NT2/D1 (cell line): Measurements from ENCODE around the gene XPO6.

Experiments
- DNase-seq: peaks from one replicate; pipeline ENCODE4 v3.0.0-alpha.2; 2011; ENCODE audit warnings: low read depth, low spot score
- H3K27me3 ChIP-seq: 2 replicates; pipeline ENCODE4 v1.6.0; 2011; ENCODE audit warnings: mild to moderate bottlenecking; ENCODE audit not compliant: insufficient read length, insufficient read depth
- H3K36me3 ChIP-seq: 2 replicates; pipeline ENCODE4 v1.6.1; 2011; ENCODE audit warnings: mild to moderate bottlenecking, low read length, mixed read lengths; ENCODE audit not compliant: insufficient read depth, insufficient read length
- H3K4me1 ChIP-seq: 2 replicates; pipeline ENCODE4 v1.5.1; 2011; ENCODE audit not compliant: insufficient read depth, insufficient read length
- H3K4me3 ChIP-seq: 2 replicates; pipeline ENCODE4 v1.5.1; 2011; ENCODE audit warnings: low read depth; ENCODE audit not compliant: insufficient read length
- H3K9ac ChIP-seq: 2 replicates; pipeline ENCODE4 v1.6.0; 2011; ENCODE audit warnings: low read depth; ENCODE audit not compliant: insufficient read length
- H3K9me3 ChIP-seq: 2 replicates; pipeline ENCODE4 v1.5.1; 2011; ENCODE audit warnings: mild to moderate bottlenecking, low read length; ENCODE audit not compliant: insufficient read depth
- SUZ12 ChIP-seq: IDR thresholded peaks from 2 replicates; pipeline ENCODE4 v1.6.1; 2011; ENCODE audit not compliant: insufficient read length, insufficient read depth; ENCODE audit errors: extremely low read depth
- YY1 ChIP-seq: IDR thresholded peaks from 2 replicates; pipeline ENCODE4 v1.6.1; 2011; ENCODE audit not compliant: insufficient read length, insufficient read depth
- ZNF274 ChIP-seq: IDR thresholded peaks from 2 replicates; pipeline ENCODE4 v1.6.1; 2011; ENCODE audit warnings: mild to moderate bottlenecking, low read depth, low read length

XPO6 gene, protein sequence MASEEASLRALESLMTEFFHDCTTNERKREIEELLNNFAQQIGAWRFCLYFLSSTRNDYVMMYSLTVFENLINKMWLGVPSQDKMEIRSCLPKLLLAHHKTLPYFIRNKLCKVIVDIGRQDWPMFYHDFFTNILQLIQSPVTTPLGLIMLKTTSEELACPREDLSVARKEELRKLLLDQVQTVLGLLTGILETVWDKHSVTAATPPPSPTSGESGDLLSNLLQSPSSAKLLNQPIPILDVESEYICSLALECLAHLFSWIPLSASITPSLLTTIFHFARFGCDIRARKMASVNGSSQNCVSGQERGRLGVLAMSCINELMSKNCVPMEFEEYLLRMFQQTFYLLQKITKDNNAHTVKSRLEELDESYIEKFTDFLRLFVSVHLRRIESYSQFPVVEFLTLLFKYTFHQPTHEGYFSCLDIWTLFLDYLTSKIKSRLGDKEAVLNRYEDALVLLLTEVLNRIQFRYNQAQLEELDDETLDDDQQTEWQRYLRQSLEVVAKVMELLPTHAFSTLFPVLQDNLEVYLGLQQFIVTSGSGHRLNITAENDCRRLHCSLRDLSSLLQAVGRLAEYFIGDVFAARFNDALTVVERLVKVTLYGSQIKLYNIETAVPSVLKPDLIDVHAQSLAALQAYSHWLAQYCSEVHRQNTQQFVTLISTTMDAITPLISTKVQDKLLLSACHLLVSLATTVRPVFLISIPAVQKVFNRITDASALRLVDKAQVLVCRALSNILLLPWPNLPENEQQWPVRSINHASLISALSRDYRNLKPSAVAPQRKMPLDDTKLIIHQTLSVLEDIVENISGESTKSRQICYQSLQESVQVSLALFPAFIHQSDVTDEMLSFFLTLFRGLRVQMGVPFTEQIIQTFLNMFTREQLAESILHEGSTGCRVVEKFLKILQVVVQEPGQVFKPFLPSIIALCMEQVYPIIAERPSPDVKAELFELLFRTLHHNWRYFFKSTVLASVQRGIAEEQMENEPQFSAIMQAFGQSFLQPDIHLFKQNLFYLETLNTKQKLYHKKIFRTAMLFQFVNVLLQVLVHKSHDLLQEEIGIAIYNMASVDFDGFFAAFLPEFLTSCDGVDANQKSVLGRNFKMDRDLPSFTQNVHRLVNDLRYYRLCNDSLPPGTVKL

DNA sequence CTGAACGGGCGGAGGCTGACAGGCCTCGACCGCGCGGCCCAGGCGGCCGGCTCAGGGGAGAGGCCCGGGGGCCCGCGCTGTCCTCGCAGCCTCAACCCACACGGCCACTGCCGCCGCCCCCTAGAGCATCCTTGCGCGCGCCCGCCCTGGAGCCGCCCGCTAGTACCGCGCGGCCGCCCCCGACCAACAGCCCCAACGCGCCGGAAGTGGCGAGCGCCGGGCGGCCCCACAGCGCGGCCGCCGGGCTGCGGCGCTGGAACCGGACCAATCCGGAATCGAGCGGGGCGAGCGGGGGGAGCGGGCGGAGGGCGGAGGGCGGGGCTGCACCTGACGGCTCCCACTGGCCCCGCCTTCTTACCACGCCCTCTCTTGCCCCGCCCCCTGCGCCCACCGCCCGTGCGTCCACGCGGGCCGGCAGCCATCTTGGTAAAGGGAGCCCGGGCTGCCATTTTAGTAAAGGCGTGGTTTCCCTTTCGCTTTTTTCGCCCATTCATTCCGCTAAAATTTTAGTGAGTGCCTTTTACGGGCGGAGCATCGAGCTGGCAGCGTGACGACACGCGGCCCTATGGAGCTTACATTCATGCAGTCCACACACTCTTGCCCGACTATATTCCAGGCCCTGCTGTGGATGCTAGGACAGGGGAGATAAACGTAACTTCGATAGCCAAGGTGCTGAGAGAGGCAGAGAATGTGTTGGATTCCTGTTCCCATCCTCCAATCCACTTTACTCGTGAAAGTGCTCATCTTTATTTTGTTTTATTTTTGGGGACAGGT lies at the start of gene XPO6:
XPO6 (minus strand) TSS at position 208 of the 774 bp plus-strand sequence. CDS start 597 bp downstream, outside the sequence.
- TF ChIP-seq SUZ12: no peak
- TF ChIP-seq YY1: peak; percentile 98
- Histone ChIP-seq H3K9ac (peak within 1 kb of the TSS; percentile 92), H3K36me3 (peaks cover 35% of the 10 kb centered on the region), H3K4me1 (peaks cover 4% of the 10 kb centered on the region), H3K4me3 (peak within 1 kb of the TSS; percentile 93), H3K27me3 (no peaks in the 10 kb centered on the region), H3K9me3 (no peaks in the 10 kb centered on the region)
- DNase-seq: peak; percentile 92

DNA sequence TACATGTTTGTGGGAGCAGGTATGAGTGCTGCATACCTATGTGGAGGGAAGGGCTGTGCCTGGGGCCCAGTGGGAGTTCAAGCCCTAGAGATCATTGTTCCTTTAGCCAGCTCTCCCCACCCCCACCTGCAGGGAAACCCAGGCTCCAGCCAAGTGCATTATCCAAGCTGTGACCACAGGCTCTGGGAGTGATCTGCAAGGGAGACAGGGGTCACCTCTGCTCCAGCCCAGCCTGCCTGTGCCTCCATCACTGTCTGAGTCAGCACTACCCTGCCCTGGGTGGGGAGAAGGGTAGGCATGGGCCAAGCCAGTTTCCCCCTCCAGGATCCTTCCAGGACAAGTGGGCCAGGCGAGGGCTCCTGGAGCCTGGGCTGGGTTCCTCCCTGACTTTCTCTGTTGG lies 48.4 kb upstream of the XPO6 start:
- Histone ChIP-seq H3K36me3 (no peaks in the 10 kb centered on the region), H3K4me1 (peaks cover 28% of the 10 kb centered on the region), H3K27me3 (no peaks in the 10 kb centered on the region), H3K9ac (peak overlapping the region; percentile 63), H3K4me3 (no peak overlapping the region), H3K9me3 (no peaks in the 10 kb centered on the region)
- TF ChIP-seq SUZ12 (no peak), ZNF274 (no peak), YY1 (no peak)
- no peak for DNase-seq

DNA sequence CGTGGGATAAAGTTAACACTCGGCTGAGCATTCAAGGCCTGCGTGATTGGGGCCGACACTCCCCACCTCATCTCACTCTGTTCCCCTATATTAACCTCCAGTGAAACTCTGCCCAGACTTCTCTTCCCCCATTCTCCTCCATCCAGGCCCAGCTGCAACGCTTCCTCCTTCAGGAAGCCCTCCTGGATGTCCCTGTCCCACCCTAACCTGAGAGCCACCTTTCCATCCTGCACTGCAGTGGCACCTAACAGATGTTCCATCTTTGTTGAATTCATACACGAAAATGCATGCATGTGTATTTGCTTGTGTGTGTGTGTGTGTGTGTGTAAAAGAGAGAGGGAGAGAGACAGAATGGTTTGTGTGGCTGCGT lies 48.0 kb upstream of the XPO6 start:
- TF ChIP-seq YY1: no peak
- TF ChIP-seq SUZ12: no peak
- no peak for TF ChIP-seq ZNF274
- peak overlapping the region; percentile 79 for H3K9ac ChIP-seq
- H3K36me3 ChIP-seq: no peaks in the 10 kb centered on the region
- no peaks in the 10 kb centered on the region for H3K9me3 ChIP-seq
- no peaks in the 10 kb centered on the region for H3K27me3 ChIP-seq
- H3K4me3 ChIP-seq: no peak overlapping the region
- no peak for DNase-seq
- peaks cover 28% of the 10 kb centered on the region for H3K4me1 ChIP-seq

DNA sequence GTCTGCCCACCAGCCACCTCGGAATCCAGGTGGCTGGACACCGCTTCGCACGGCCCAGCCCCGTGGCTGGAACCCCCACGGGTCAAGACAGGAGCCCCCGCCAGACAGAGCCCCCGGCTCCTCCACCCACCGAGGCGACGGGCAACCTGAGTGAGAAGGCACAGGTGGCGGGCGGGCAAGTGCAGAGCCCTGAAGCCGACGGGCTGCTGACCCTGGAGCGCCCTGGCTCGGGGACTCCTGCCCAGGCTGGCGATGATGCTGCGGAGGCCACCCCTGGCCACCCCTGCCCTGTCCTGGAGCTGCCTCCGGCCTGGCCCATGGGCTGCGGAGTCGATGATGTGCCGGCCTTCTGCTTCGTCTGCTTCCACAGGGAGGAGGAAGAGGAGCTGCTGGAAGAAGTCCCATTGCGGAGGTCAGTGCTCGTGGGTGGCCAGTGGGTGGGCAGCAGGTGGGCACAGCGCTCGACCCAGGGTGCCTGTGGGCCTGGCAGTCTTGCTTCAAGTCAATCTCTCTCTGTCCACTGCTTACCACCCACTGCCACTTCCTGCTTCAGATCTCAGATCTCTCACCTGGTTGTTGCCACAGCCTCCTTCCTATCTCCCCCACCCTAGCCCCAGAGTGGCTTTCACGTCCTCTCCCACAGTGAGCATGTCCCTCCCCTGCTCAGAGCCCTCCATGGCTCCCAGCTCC lies 47.5 kb upstream of the XPO6 start:
- peaks cover 28% of the 10 kb centered on the region for H3K4me1 ChIP-seq
- H3K36me3 ChIP-seq: no peaks in the 10 kb centered on the region
- no peaks in the 10 kb centered on the region for H3K27me3 ChIP-seq
- no peak for DNase-seq
- H3K9ac ChIP-seq: peak overlapping the region; percentile 79
- peak overlapping the region; percentile 21 for H3K4me3 ChIP-seq
- H3K9me3 ChIP-seq: no peaks in the 10 kb centered on the region
- TF ChIP-seq YY1 (no peak), ZNF274 (no peak), SUZ12 (no peak)

DNA sequence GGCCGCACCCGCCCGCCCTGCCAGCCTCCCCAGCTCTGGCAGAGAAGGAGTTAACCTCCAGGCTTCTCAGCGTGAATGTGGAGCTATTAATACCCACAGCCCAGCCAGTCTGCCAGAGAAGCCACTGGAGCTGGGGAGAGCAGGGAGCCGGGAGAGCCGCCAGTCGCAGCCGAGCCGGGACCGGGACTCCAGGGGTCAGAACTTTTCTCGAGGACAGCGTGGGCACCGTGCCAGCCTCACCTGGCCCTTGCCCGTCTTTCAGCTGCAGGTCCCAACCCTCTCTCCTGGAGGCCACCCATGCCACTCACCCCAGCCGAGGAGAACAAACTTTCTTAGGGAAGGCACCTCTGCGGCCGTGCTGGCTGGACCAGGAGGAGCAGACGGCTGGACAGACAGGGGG lies 46.8 kb upstream of the XPO6 start:
- no peak for DNase-seq
- H3K9ac ChIP-seq: peak overlapping the region; percentile 79

DNA sequence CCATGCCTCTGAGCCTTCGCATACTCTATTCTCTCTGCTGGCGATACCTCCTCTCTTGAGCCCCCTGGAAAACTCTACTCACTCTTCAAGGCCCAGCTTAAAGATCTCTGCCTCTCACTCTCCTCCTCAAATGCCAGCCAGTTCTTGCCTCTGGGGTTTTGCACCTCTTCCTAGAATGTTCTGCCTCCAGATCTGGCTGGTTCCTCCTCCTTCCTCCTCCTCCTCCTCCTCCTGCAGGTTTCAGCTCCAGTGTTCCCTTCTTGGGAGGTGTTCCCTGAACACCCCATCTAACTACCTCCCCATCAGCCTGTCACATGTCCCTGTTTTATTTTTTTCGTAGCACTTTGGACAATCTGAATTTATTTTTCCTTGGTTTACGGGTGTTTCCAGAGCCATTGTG lies 45.5 kb upstream of the XPO6 start:
- Histone ChIP-seq H3K4me1 (peaks cover 24% of the 10 kb centered on the region), H3K9me3 (peaks cover 10% of the 10 kb centered on the region; the same call in 1 of the 2 replicates), H3K4me3 (no peak overlapping the region), H3K27me3 (no peaks in the 10 kb centered on the region), H3K36me3 (no peaks in the 10 kb centered on the region), H3K9ac (no peak overlapping the region)
- TF ChIP-seq YY1 (no peak), ZNF274 (no peak), SUZ12 (no peak)
- DNase-seq: no peak

More for the DNA sequence above, 46.8 kb upstream of the XPO6 start:
- H3K4me1 ChIP-seq: peaks cover 28% of the 10 kb centered on the region
- no peaks in the 10 kb centered on the region for H3K27me3 ChIP-seq
- H3K36me3 ChIP-seq: no peaks in the 10 kb centered on the region
- peak overlapping the region; percentile 21 for H3K4me3 ChIP-seq
- TF ChIP-seq ZNF274 (no peak), SUZ12 (no peak), YY1 (no peak)
- H3K9me3 ChIP-seq: no peaks in the 10 kb centered on the region
